ENCODE measurements around the gene DOCK3. TPM values are rescaled to one million over a fixed set of nuclear protein-coding genes. Genes with fewer than 3 reads are reported as not detected.

The DOCK3 gene
- total and polyA plus RNA-seq, 2 of the 4 experiments (the other 2 are of a cell fraction): under 0.01 to 0.12 TPM

GRCh38 chr3:51243924-51244323 lies 569.2 kb downstream of the DOCK3 start:
- in situ Hi-C loops (cut with MboI; ENCODE audit: low sequenced_read_pairs): no loop called here

More at GRCh38 chr3:51243924-51244323, 569.2 kb downstream of the DOCK3 start:
- H4K91ac ChIP-seq (ENCODE audit: insufficient read depth, low read depth, low read length): no peak overlapping the region
- H2BK20ac ChIP-seq (ENCODE audit: low read depth, low read length): no peak overlapping the region
- TF ChIP-seq USF2 (IDR thresholded peaks at IDR 0.05; ENCODE audit: low read depth, low read length) (no peak), RFX5 (IDR thresholded peaks at IDR 0.05; ENCODE audit: low read depth, low read length) (no peak), BHLHE40 (IDR thresholded peaks at IDR 0.05; ENCODE audit: low read depth, low read length) (no peak), POLR2A (IDR thresholded peaks at IDR 0.05; ENCODE audit: low read depth, low read length) (no peak), RAD21 (IDR thresholded peaks at IDR 0.05; ENCODE audit: low read length) (no peak), SMC3 (IDR thresholded peaks at IDR 0.05; ENCODE audit: low read depth, low read length) (no peak), NFE2L2 (IDR thresholded peaks at IDR 0.05; ENCODE audit: low read depth, low read length) (no peak), MXI1 (IDR thresholded peaks at IDR 0.05; ENCODE audit: borderline replicate concordance, low read depth, low read length) (no peak), CHD1 (IDR thresholded peaks at IDR 0.05; ENCODE audit: low read depth, low read length) (no peak), FOS (IDR thresholded peaks at IDR 0.05; ENCODE audit: low read depth, low read length) (no peak), RCOR1 (IDR thresholded peaks at IDR 0.05; ENCODE audit: insufficient replicate concordance, low read length) (no peak), CEBPB (IDR thresholded peaks at IDR 0.05; ENCODE audit: low read depth, low read length) (no peak), MAFK (IDR thresholded peaks at IDR 0.05; ENCODE audit: low read depth, low read length) (no peak)
- TF ChIP-seq, protein P1, sequence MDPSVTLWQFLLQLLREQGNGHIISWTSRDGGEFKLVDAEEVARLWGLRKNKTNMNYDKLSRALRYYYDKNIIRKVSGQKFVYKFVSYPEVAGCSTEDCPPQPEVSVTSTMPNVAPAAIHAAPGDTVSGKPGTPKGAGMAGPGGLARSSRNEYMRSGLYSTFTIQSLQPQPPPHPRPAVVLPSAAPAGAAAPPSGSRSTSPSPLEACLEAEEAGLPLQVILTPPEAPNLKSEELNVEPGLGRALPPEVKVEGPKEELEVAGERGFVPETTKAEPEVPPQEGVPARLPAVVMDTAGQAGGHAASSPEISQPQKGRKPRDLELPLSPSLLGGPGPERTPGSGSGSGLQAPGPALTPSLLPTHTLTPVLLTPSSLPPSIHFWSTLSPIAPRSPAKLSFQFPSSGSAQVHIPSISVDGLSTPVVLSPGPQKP (IDR thresholded peaks at IDR 0.05; ENCODE audit: borderline replicate concordance, low read depth, low read length): no peak
- no TSS peak for BruUV-seq (replicated peaks)
- no peaks in the 10 kb centered on the region for H3K4me1 ChIP-seq (ENCODE audit: control insufficient read depth, insufficient read depth, low read length)
- H2AK5ac ChIP-seq (ENCODE audit: low read depth, low read length): no peak overlapping the region
- H3K14ac ChIP-seq (replicated peaks; ENCODE audit: low read depth, low read length): no peak overlapping the region
- H3K56ac ChIP-seq (ENCODE audit: extremely low read depth, insufficient read depth, low read length): no peak overlapping the region
- no peaks in the 10 kb centered on the region; the same call in 1 of the 2 replicates for H3K9me3 ChIP-seq (ENCODE audit: control insufficient read depth, insufficient read depth, low read length)
- no peak overlapping the region for H3K9ac ChIP-seq (ENCODE audit: low read depth, low read length)
- H3K27ac ChIP-seq (ENCODE audit: insufficient read depth, low read length): no peak overlapping the region
- H3K4me2 ChIP-seq (ENCODE audit: low read depth, low read length): no peak overlapping the region
- H2BK15ac ChIP-seq (ENCODE audit: low read depth, low read length): no peak overlapping the region
- intact Hi-C loops (cut with micrococcal nuclease) (no loop called here), dilution Hi-C loops (cut with HindIII; ENCODE audit: low sequenced_read_pairs, unreplicated experiment) (no loop called here)
- POLR2A ChIA-PET (ENCODE audit: unreplicated experiment): no interaction called here
- no peaks in the 10 kb centered on the region for H3K36me3 ChIP-seq (ENCODE audit: control insufficient read depth, insufficient read depth, low read length)
- no peaks in the 10 kb centered on the region for H4K20me1 ChIP-seq (ENCODE audit: insufficient read depth, low read length)
- H3K27me3 ChIP-seq (ENCODE audit: control insufficient read depth, insufficient read depth, low read length): no peaks in the 10 kb centered on the region
- ATAC-seq (ENCODE audit: low read depth): no peak
- H3K18ac ChIP-seq (ENCODE audit: low read depth, low read length): no peak overlapping the region
- CTCF ChIA-PET: no interaction called here
- no peak overlapping the region for H3K4me3 ChIP-seq (ENCODE audit: insufficient read depth, low read depth, low read length)
- H3K23ac ChIP-seq (ENCODE audit: low read depth, low read length): no peak overlapping the region
- DNase-seq: no peak
- no peak overlapping the region for H2BK120ac ChIP-seq (ENCODE audit: low read depth, low read length)
- no peaks in the 10 kb centered on the region for H3K9me1 ChIP-seq (ENCODE audit: insufficient read depth, low read length)
- H4K8ac ChIP-seq (ENCODE audit: low read depth in 2 of 2, low read length in 2 of 2): no peak overlapping the region
- H3K4ac ChIP-seq (ENCODE audit: low read depth, low read length): no peak overlapping the region
- H2AK9ac ChIP-seq (replicated peaks; ENCODE audit: low read depth, low read length, poor library complexity): no peak overlapping the region
- no peak overlapping the region for H4K5ac ChIP-seq (ENCODE audit: low read depth, low read length)
- no peak overlapping the region for H2AFZ ChIP-seq (replicated peaks; ENCODE audit: low read length, poor library complexity)
- no peak overlapping the region for H2BK5ac ChIP-seq (ENCODE audit: low read depth, low read length, poor library complexity, severe bottlenecking)
- no peaks in the 10 kb centered on the region for H3K79me1 ChIP-seq (ENCODE audit: low read depth in 1 of 2, low read length in 2 of 2)

Measured in IMR-90 (cell line).